Breast epithelium (tissue), 3 donors: ENCODE results near the gene STEAP1B.

Source experiments
- CTCF ChIP-seq, 3 donors: fragments of 450-650 bp; IDR thresholded peaks; one replicate each; pipeline ENCODE4 v1.5.1; 2016 to 2017; ENCODE audit warnings: antibody characterized with exemption in 3 of 3, mild to moderate bottlenecking in 3 of 3, moderate library complexity in 3 of 3
- POLR2A ChIP-seq: fragments of 450-650 bp; IDR thresholded peaks from one replicate; pipeline ENCODE4 v1.6.1; 2016; ENCODE audit warnings: antibody characterized with exemption, mild to moderate bottlenecking, moderate library complexity
- POLR2AphosphoS5 ChIP-seq, 3 donors: sonication (generic); formaldehyde crosslinking; IDR thresholded peaks; one replicate each; pipeline ENCODE4 v1.6.1; 2017; ENCODE audit warnings: antibody characterized with exemption in 3 of 3

- TF ChIP-seq CTCF (IDR thresholded peaks at IDR 0.05) (no peak), POLR2AphosphoS5 (IDR thresholded peaks at IDR 0.05) (no peak), POLR2A (no peak)
Observed at GRCh38 chr7:22477876-22478450, 22.0 kb downstream of the STEAP1B start.
